GM23338 (cell line): Measurements from ENCODE around the gene ATP8A1. TPM values are rescaled to one million over a fixed set of nuclear protein-coding genes. Genes with fewer than 3 reads are reported as not detected.

Source experiments
- ATAC-seq: fragments of 200-7000 bp; cut with Tn5 transposase; 3 replicates; pipeline ENCODE4 v1.9.1; 2020
- DNase-seq: peaks from one replicate; pipeline ENCODE4 v3.0.0-alpha.2; 2015; ENCODE audit warnings: low spot score
- H2AFZ ChIP-seq: fragments of 200-600 bp; sonication (generic); 2 replicates; pipeline ENCODE4 v1.8.0; 2016; ENCODE audit warnings: antibody characterized with exemption, mild to moderate bottlenecking, moderate library complexity
- H3F3A ChIP-seq: fragments of 200-600 bp; sonication (generic); replicated peaks from 2 replicates; pipeline ENCODE4 v1.8.0; 2017; ENCODE audit warnings: antibody characterized with exemption, mixed run types, low read depth
- H3K27ac ChIP-seq: fragments of 200-600 bp; sonication (generic); 2 replicates; pipeline ENCODE4 v1.6.1; 2016; ENCODE audit warnings: low read depth
- H3K27me3 ChIP-seq: fragments of 200-600 bp; sonication (generic); 2 replicates; pipeline ENCODE4 v1.8.0; 2016; ENCODE audit warnings: mild to moderate bottlenecking, mixed run types, moderate library complexity; ENCODE audit not compliant: insufficient read depth
- H3K36me3 ChIP-seq: fragments of 200-600 bp; sonication (generic); 2 replicates; pipeline ENCODE4 v1.8.0; 2016; ENCODE audit warnings: mild to moderate bottlenecking; ENCODE audit not compliant: insufficient read depth
- H3K4me1 ChIP-seq: fragments of 200-600 bp; sonication (generic); 2 replicates; pipeline ENCODE4 v1.8.0; 2016; ENCODE audit warnings: mild to moderate bottlenecking, moderate library complexity; ENCODE audit not compliant: insufficient read depth
- H3K4me2 ChIP-seq: fragments of 200-600 bp; sonication (generic); 2 replicates; pipeline ENCODE4 v1.7.1; 2017; ENCODE audit warnings: mixed run types
- H3K4me3 ChIP-seq: fragments of 200-600 bp; sonication (generic); 2 replicates; pipeline ENCODE4 v1.6.1; 2016; ENCODE audit warnings: mixed run types
- H3K79me2 ChIP-seq: fragments of 200-600 bp; sonication (generic); replicated peaks from 2 replicates; pipeline ENCODE4 v1.8.0; 2017; ENCODE audit warnings: mild to moderate bottlenecking; ENCODE audit not compliant: insufficient read depth
- H3K9me2 ChIP-seq: fragments of 200-600 bp; sonication (generic); 2 replicates; pipeline ENCODE4 v1.8.0; 2017; ENCODE audit not compliant: insufficient read depth
- H4K20me1 ChIP-seq: fragments of 200-600 bp; sonication (generic); replicated peaks from 2 replicates; pipeline ENCODE4 v1.8.0; 2017; ENCODE audit warnings: mild to moderate bottlenecking; ENCODE audit not compliant: insufficient read depth
- H3K27ac Mint-ChIP-seq: 2 replicates; pipeline ENCODE4 v1.8.0; 2020; ENCODE audit warnings: inconsistent platforms, mild to moderate bottlenecking, moderate library complexity, mixed read lengths
- H3K27me3 Mint-ChIP-seq: 3 replicates; pipeline ENCODE4 v1.8.0; 2022; ENCODE audit warnings: low read depth, mild to moderate bottlenecking, moderate library complexity, mixed read lengths, inconsistent platforms; ENCODE audit not compliant: insufficient read depth, poor library complexity
- H3K36me3 Mint-ChIP-seq: 3 replicates; pipeline ENCODE4 v1.8.0; 2021; ENCODE audit warnings: low read depth, mild to moderate bottlenecking, inconsistent platforms, moderate library complexity, mixed read lengths
- H3K4me1 Mint-ChIP-seq: 3 replicates; pipeline ENCODE4 v1.8.0; 2020; ENCODE audit warnings: mild to moderate bottlenecking, inconsistent platforms, mixed read lengths
- H3K4me3 Mint-ChIP-seq: 3 replicates; pipeline ENCODE4 v1.8.0; 2021; ENCODE audit warnings: moderate library complexity, mild to moderate bottlenecking, inconsistent platforms, mixed read lengths
- H3K9me3 Mint-ChIP-seq: 3 replicates; pipeline ENCODE4 v1.8.0; 2020; ENCODE audit warnings: moderate library complexity, mild to moderate bottlenecking, inconsistent platforms, mixed read lengths
- EZH2phosphoT487 ChIP-seq: fragments of 200-600 bp; sonication (generic); IDR thresholded peaks from one replicate; pipeline ENCODE4 v1.8.1; 2018; ENCODE audit warnings: antibody characterized with exemption; ENCODE audit not compliant: unreplicated experiment
- NANOG ChIP-seq: IDR thresholded peaks from 2 replicates; pipeline ENCODE4 v1.6.1; 2016; ENCODE audit warnings: antibody characterized with exemption, borderline replicate concordance
- POLR2AphosphoS5 ChIP-seq: IDR thresholded peaks from 2 replicates; pipeline ENCODE4 v1.6.1; 2016; ENCODE audit warnings: antibody characterized with exemption, low read depth
- STAT1 ChIP-seq: IDR thresholded peaks from one replicate; pipeline ENCODE4 v1.6.1; 2016; ENCODE audit warnings: antibody characterized with exemption; ENCODE audit not compliant: unreplicated experiment
- ZNF331 ChIP-seq: fragments of 250-450 bp; sonication (Bioruptor Pico); IDR thresholded peaks from 2 replicates; pipeline ENCODE4 v1.5.0; 2020; ENCODE audit warnings: low read depth, mild to moderate bottlenecking, moderate library complexity
- ZNF462 ChIP-seq: fragments of 250-450 bp; sonication (Bioruptor Pico); IDR thresholded peaks from 2 replicates; pipeline ENCODE4 v1.5.0; 2020; ENCODE audit warnings: mild to moderate bottlenecking, moderate library complexity
- polyA plus RNA-seq: library from polyadenylated mRNA; unstranded; fragments of >200 nt; fragmentation: Nextera tagmentation; extraction: Ambion mirVana; gene quantifications from 2 replicates; pipeline ENCODE4 v1.2.1, GENCODE V29; 2016
- total RNA-seq: library from RNA; depleted of rRNA; stranded (reverse); fragments of >200 nt; shearing (Covaris generic); gene quantifications from 2 replicates; pipeline ENCODE4 v1.2.3, GENCODE V29; 2014
- TF ChIP-seq, protein P1 (sequence below), 2 experiments: fragments of 200-600 bp in 1 of 2; sonication (generic) in 1 of 2; conservative IDR thresholded peaks; 2 replicates each; pipeline versions ENCODE4 v1.5.1 to v1.6.1; 2016 to 2017; ENCODE audit warnings: antibody characterized with exemption in 2 of 2, low read depth in 2 of 2, mild to moderate bottlenecking in 2 of 2, moderate library complexity in 1 of 2

The ATP8A1 gene
- total and polyA plus RNA-seq, 2 experiments from 2014 or later = 6.8 to 66.3 TPM

GRCh38 chr4:42562016-42562415 is 94.9 kb downstream of the ATP8A1 start:
- Histone ChIP-seq H2AFZ (no peak overlapping the region), H3K4me2 (no peak overlapping the region), H3K4me1 (no peaks in the 10 kb centered on the region), H3K27me3 (no peaks in the 10 kb centered on the region), H4K20me1 (no peaks in the 10 kb centered on the region; the same call in 1 of the 2 replicates), H3F3A (no peaks in the 10 kb centered on the region), H3K27ac (no peak overlapping the region), H3K36me3 (no peaks in the 10 kb centered on the region), H3K9me2 (no peaks in the 10 kb centered on the region), H3K4me3 (no peak overlapping the region), H3K79me2 (no peaks in the 10 kb centered on the region)
- Mint-ChIP-seq H3K4me1 (no peaks in the 10 kb centered on the region), H3K9me3 (peaks cover 5% of the 10 kb centered on the region; the same call in 1 of the 3 replicates), H3K27ac (no peak overlapping the region), H3K27me3 (peaks cover 2% of the 10 kb centered on the region), H3K4me3 (no peak overlapping the region), H3K36me3 (peaks cover 22% of the 10 kb centered on the region)
- ATAC-seq (no peak), DNase-seq (no peak)
- TF ChIP-seq NANOG = no peak
- no peak for TF ChIP-seq POLR2AphosphoS5
- TF ChIP-seq STAT1 = no peak
- TF ChIP-seq ZNF462 = no peak
- no peak for TF ChIP-seq EZH2phosphoT487
- no peak for TF ChIP-seq ZNF331
- TF ChIP-seq, protein P1, sequence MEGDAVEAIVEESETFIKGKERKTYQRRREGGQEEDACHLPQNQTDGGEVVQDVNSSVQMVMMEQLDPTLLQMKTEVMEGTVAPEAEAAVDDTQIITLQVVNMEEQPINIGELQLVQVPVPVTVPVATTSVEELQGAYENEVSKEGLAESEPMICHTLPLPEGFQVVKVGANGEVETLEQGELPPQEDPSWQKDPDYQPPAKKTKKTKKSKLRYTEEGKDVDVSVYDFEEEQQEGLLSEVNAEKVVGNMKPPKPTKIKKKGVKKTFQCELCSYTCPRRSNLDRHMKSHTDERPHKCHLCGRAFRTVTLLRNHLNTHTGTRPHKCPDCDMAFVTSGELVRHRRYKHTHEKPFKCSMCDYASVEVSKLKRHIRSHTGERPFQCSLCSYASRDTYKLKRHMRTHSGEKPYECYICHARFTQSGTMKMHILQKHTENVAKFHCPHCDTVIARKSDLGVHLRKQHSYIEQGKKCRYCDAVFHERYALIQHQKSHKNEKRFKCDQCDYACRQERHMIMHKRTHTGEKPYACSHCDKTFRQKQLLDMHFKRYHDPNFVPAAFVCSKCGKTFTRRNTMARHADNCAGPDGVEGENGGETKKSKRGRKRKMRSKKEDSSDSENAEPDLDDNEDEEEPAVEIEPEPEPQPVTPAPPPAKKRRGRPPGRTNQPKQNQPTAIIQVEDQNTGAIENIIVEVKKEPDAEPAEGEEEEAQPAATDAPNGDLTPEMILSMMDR (conservative IDR thresholded peaks at IDR 0.05; ENCODE audit: low read depth in 2 of 2) = no peak
